BJ (cell line): Measurements from ENCODE around the gene GABRR1. TPM values are rescaled to one million over a fixed set of nuclear protein-coding genes. Genes with fewer than 3 reads are reported as not detected.

ENCODE experiments used
- CTCF ChIA-PET: fragments of 350-600 bp; formaldehyde crosslinking; extraction: SDS; loops from one replicate; lab custom pipeline; 2021; ENCODE audit warnings: antibody characterized with exemption, inconsistent platforms; lab: Yijun Ruan, JAX
- POLR2A ChIA-PET: fragments of 300-600 bp; sonication (Branson Sonifier 250); formaldehyde crosslinking; extraction: SDS; loops from one replicate; lab custom pipeline; 2021; ENCODE audit warnings: antibody characterized with exemption; lab: Charles Lee
- DNase-seq: peaks from one replicate; pipeline ENCODE4 v3.0.0-alpha.2; 2011; ENCODE audit warnings: low read depth
- H3K27me3 ChIP-seq: 2 replicates; pipeline ENCODE4 v1.6.0; 2011; ENCODE audit warnings: low read length; ENCODE audit not compliant: control insufficient read depth, insufficient read depth
- H3K36me3 ChIP-seq: 2 replicates; pipeline ENCODE4 v1.5.1; 2011; ENCODE audit warnings: low read length; ENCODE audit not compliant: control insufficient read depth, insufficient read depth
- H3K4me3 ChIP-seq: 2 replicates; pipeline ENCODE4 v1.5.1; 2011; ENCODE audit warnings: low read depth, mild to moderate bottlenecking, control low read depth, low read length
- polyA plus RNA-seq: library from polyadenylated mRNA; depleted of rRNA; stranded (reverse); fragments of >200 nt; gene quantifications from 2 replicates; pipeline ENCODE4 v1.2.3, GENCODE V29; 2011
- TF ChIP-seq, protein P1 (sequence below): IDR thresholded peaks from 2 replicates; pipeline ENCODE4 v1.5.1; 2011; ENCODE audit warnings: low read depth, mild to moderate bottlenecking, control low read depth, inconsistent platforms, low read length, moderate library complexity; ENCODE audit not compliant: insufficient read depth

GABRR1 gene
- polyA plus RNA-seq, 1 experiment: not detected

DNA sequence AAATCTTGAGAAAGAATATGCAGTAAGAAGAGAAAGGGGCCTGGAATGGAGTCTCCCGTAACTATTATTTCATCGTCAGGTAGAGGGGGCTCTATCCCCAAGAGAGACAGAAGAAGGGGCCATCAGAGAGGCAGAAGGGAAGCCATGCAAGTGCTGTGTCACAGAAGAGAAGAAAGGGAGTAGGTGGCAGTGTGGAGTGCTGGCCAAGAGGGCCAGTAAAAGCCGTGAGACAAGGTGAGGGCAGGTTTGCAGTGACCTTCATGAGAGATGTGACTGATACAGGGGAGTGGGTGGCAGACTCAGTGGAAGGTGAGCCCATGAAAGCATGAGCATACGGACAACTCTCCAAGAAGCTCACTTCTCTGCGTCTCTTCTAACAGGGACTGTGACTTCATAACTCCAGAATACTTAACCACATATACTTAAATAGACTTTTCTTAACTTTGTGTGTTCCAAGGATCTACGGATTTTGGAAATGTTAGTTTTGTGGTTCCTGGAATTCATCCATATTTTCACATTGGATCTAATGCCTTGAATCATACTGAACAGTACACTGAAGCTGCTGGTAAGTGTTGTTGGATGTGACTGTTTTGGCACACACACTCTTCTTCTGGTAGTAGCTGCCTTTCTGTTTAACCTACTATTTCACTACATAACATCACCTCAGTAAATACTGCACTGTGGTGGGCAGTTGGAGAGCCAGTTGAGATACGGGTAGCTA, 55.7 kb downstream of the GABRR1 start:
- ChIA-PET CTCF (interaction anchor here (0.6 kb wide), 1 partner anchor 179 kb away, joined by 3 read pairs; no protein-coding TSS in a partner anchor), POLR2A (interaction anchor here (0.6 kb wide), 1 partner anchor 8 kb away, joined by 3 read pairs; no protein-coding TSS in a partner anchor)
- no peak for DNase-seq
- Histone ChIP-seq H3K4me3 (no peak overlapping the region), H3K36me3 (peaks cover 5% of the 10 kb centered on the region), H3K27me3 (no peaks in the 10 kb centered on the region)
- TF ChIP-seq, protein P1, sequence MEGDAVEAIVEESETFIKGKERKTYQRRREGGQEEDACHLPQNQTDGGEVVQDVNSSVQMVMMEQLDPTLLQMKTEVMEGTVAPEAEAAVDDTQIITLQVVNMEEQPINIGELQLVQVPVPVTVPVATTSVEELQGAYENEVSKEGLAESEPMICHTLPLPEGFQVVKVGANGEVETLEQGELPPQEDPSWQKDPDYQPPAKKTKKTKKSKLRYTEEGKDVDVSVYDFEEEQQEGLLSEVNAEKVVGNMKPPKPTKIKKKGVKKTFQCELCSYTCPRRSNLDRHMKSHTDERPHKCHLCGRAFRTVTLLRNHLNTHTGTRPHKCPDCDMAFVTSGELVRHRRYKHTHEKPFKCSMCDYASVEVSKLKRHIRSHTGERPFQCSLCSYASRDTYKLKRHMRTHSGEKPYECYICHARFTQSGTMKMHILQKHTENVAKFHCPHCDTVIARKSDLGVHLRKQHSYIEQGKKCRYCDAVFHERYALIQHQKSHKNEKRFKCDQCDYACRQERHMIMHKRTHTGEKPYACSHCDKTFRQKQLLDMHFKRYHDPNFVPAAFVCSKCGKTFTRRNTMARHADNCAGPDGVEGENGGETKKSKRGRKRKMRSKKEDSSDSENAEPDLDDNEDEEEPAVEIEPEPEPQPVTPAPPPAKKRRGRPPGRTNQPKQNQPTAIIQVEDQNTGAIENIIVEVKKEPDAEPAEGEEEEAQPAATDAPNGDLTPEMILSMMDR: no peak

DNA sequence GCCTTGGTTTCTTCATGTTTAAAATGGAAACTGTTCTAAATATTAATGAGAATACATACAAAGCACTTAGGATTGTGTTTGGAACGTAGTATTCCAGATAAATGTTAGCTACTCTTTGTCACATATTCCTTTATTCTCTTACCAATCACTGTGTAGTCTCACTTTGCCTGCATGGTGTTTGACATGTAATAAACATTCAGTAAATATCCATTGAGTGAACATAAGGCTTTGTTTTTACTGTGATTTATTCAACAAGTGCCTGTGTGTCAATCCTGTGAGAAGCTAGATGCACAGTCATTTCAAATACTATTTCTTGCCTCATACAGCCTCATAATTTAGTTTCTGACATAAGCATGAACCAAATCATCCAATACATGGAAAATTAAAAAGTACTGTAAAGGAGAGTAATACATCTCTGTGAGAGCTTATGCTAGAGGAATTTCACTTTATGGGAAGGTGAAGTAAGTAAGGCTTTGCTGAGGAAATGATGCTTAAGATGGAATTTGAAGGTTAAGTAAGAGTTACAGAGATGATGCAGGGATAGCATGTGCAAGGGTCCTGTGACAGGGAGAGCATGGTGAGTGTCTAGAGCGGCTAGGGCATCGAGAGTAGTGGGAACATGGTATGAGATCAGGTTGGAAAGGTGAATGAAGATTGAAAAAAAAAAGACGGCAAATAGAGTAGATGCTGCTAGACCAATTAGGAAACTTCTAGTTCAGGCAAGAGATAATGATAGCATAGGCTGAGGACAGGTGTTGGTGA, 56.6 kb downstream of the GABRR1 start:
- Histone ChIP-seq H3K27me3 (no peaks in the 10 kb centered on the region), H3K4me3 (no peak overlapping the region), H3K36me3 (peaks cover 5% of the 10 kb centered on the region)
- ChIA-PET CTCF (interaction anchor here (0.6 kb wide), 1 partner anchor 126 kb away, joined by 3 read pairs; no protein-coding TSS in a partner anchor), POLR2A (no interaction called here)
- DNase-seq: no peak
- TF ChIP-seq, protein P1: no peak

DNA sequence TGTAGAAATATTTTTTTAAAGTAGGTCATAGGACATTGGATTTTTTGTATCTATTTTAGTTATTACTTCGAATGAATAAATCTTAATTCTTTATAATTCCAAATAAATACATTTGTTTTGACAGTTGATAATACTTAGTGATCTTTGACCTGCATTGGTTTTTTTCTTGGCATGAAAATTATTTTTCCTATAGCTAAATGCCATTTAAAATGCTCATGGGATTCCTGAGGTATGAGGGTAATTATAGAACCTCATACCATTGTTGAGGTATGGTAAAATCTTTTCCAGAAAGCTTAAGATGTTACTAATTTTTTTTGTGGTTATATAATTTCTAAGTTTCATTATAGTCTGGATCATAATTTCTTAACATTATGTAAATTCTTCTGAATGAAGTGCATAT, 63.0 kb downstream of the GABRR1 start:
- no peak for DNase-seq
- ChIA-PET CTCF (no interaction called here), POLR2A (no interaction called here)
- H3K4me3 ChIP-seq: no peak overlapping the region
- H3K36me3 ChIP-seq: no peaks in the 10 kb centered on the region
- TF ChIP-seq, protein P1: no peak
- H3K27me3 ChIP-seq: no peaks in the 10 kb centered on the region

DNA sequence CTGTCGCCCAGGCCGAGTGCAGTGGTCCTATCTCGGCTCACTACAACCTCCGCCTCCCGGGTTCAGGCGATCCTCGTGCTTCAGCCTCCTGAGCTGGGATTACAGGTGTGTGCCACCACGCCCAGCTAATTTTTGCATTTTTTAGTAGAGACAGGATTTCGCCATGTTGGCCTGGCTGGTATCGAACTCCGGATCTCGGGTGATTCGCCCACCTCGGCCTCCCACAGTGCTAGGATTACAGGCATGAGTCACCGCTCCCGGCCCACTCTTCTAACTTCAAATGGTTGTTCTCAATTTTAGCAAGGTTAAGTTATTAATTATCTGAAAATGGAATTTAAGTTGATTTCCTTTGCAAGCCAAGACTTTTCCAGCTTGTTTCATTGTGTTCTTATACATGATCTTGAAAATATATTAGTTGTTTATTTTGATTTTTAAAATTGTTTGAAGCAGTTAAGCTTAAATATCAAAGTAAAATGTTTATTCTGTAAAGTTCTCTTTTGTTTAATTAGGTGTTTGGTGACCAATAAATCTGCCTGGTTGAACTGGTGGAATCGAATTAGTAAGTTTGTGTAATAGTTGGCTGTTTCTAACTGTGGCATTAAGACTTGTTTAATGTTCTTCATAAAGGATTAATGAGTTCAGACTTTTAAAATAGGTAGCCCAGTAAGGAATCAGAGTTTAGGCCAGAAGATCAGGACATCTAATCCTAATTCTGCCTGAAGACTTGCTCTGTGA, 69.0 kb downstream of the GABRR1 start:
- H3K27me3 ChIP-seq: no peaks in the 10 kb centered on the region
- H3K36me3 ChIP-seq: no peaks in the 10 kb centered on the region
- no peak for DNase-seq
- no peak overlapping the region for H3K4me3 ChIP-seq
- POLR2A ChIA-PET: no interaction called here
- TF ChIP-seq, protein P1: no peak
- CTCF ChIA-PET: interaction anchor here (0.7 kb wide), 2 partner anchors 119 to 164 kb away, joined by 3 to 4 read pairs; no protein-coding TSS in a partner anchor
